ENCODE data around the gene KIRREL3.

The KIRREL3 gene

GRCh38 chr11:126546694-126547093, 453.9 kb downstream of the KIRREL3 start:
- DNase-seq, result no peak

- no peak for DNase-seq
Measured at GRCh38 chr11:126546191-126546590, 454.4 kb downstream of the KIRREL3 start.

DNA sequence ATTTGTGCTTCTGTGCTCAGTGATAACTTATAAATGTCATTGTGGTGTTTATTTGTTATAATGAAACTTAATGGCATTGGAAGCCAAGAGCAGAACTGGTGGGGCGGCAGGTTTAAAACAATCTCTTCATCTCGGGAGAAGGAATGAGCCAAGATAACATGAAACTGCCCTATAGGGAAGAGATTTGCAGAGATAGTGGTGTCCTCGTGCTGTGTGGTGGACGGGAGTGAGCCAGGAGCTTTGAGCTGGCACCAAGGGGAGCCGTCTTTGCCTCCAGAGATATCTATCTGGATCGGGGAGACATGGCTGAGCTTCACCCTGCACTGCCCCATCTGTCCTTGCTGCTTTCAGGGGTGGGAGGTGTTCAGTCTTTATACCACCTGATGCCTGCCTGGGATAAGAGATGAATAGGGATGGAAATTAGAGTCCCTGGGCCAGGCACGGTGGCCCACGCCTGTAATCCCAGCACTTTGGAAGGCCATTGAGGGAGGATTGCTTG, 455.5 kb downstream of the KIRREL3 start:
- no peak for DNase-seq

DNA sequence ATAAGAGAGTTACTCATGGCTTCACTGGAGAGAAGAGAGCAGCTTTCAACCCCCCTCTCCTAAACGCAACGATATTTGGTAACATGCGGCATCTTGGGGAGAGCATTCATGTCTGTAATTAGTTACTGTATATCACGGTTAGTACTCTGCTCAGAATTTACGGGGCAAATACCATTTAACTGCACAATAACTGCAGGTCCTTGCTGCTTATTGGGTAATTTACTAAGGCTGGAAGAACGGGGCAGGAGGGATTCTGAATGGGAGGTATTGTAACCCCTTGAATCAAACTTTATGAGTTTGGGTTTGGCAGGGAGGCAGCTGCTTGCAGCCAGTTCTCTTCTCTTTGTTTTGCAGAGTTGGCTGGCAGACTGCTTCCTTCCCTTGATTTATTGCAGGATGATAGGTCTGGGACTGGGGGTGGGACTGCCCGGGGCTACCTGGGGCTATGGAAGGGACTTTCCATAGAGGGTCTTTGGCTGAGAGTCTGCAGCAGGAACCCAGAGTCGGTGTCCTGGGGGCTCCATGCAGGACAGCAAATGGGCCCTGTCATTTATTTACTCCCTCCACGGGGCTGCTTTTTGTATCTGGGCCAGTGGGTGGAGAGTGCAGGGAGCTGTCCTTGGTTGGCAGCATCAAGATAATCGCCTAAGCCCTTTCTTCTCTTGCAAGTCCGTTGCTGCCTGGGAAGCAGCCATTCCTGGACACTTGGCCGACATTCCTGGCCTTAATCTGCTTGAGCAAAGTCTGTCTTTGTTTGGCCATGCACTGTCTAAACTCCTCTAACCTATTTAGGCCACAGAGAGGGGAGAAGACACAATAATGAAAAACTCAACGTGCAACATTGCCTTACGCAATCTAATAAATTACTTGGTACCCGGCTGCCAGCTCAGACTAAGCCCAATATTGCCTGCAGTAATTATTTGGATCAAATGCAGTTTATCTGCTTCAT, 456.2 kb downstream of the KIRREL3 start:
- DNase-seq, result peak in 46 of 56 donors; percentile 4 to 80 (median 41)

GRCh38 chr11:126543691-126544090, 456.9 kb downstream of the KIRREL3 start:
- DNase-seq, result peak in 15 of 56 donors; percentile 7 to 55 (median 26)

DNA sequence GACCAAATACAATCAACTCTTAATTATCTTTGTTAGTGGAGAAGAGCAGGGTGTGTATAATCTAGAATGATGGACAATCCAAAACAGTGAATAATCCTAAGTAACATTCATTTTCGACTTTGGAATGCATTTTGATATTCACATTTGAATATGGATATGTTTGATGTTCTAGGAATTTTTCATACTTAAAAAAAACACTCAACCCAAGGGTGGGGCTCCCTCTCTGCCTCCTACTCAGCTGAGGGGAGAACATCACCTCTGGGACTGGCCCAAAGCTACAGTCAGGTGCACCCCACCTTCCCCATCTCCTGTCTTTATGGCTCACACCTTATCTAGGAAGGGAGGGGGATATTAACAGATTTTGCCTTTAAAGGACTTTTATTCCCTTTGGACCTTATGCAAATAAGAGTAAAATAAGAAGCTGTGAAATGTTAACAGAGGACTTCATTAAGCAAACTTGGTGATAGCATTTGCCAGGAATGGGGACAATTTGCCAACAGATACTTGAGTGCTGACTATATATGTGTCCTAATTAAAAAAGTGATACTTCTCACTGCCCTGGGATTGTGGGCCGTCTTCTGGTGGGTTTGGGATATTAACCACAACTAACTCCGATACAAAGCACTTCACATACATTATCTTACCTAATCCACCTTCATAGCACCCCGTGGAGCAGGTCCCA, 458.1 kb downstream of the KIRREL3 start:
- DNase-seq, result no peak

DNA sequence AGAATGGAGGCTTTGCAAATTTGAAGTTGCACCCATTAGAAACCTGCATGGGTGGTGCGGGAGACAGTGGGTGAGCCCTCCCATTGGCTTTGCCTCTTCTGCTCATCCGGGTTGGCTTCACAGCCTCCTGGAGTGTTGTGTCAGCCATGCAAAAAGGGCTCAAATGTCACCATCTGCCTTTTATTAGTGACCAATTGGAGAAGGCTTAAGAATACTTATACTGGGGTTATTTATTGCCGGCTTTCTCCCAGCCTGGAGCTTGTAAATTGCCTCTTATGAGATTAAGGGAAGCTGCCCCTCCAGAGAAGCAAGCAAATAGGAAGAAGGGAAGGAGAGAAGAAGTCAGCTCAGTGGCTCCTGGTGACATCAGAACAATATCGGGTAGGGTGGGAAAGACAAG, 462.5 kb downstream of the KIRREL3 start:
- no peak for DNase-seq

GRCh38 chr11:126537492-126537891, 463.1 kb downstream of the KIRREL3 start:
- DNase-seq, result no peak

DNA sequence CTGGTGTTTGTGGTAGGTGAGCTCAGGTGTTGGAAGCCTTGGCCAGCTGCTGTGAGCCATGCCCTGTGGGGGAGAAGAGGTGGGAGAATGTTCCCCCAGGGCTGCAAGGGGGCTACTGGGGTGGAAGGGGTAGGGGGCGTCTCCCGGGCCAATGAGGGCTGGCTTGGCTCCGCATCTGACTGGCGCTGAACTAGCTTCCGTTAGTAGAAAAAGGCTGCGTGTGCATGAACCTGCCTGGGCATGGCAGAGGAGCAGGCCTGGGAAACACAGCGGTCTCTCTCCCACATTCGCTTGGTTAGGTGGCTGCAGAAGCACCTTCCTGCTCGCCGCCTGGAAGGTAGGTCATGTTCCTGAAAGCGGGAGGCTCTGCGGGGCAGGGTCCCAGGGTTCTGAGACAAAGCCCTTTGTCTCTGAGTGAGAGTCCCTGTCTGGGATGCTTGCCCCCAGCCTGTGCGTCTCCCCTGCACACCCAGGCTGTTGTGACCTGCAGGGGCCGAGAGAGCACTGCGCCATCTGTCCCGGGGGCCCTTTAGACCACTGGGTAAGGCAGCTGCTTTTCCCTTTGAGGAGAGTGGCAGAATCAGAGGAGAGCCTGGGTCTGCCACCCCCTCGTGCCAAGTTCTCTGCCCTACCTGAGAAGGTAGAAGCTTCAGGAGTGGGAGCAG, 466.3 kb downstream of the KIRREL3 start:
- DNase-seq, result no peak

DNA sequence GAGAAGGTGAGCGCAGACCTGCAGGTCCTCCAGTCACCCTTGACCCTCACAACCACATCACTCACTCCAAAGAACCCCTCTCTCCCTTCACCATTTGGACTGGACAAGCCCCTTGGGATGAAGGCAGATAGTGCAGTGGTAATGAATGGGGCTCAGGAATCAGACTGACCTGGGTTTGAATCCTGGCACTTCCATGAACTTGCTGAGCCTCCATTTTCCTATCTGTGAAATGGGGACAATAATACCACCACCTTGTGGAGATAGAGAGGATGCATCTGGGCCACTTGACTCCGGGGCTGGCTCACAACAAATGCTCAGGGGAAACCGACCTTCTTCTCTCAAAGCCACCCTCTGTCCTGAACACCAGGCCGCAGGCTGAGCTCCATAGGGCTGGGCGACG, 467.0 kb downstream of the KIRREL3 start:
- no peak for DNase-seq

DNA sequence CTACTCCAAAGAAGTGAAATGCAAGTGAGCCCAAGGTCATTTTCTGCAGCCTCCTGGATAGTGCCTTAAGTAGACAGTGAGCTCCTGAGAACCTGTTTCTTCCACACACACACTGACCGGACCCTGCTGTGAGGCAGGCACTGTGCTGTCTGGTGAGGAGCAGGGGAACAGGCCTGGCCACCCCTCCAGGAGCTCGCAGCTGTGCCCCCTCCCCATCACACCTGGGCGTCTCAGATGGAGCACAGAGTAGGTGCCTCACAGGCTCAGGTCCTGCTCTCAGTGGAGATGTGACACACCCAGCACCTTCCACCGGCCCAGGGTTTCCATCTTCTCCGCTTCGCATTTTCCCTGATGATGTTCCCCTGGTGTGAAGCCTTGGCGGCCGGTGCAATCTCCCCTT, 470.2 kb downstream of the KIRREL3 start:
- DNase-seq, result no peak

DNA sequence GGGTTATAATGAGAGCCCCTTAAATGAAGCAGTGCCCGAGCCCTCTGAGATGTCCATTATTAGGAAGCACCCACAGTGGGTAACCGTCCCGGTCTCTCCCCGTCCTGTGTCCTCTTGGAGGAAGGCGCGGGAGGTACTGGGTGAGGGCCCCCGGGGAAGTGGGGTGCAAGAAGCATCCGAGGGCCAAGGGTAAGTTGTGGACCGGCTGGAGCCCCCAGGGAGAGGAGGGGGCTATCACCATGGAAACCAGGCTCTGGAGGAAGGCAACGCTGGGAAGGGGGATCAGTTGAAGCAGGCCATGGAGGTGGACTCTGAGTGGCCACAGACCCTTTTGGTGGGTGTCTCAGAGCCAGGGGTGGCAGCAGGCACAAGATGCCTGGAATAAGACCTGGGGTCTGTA, 471.5 kb downstream of the KIRREL3 start:
- DNase-seq, result no peak

DNA sequence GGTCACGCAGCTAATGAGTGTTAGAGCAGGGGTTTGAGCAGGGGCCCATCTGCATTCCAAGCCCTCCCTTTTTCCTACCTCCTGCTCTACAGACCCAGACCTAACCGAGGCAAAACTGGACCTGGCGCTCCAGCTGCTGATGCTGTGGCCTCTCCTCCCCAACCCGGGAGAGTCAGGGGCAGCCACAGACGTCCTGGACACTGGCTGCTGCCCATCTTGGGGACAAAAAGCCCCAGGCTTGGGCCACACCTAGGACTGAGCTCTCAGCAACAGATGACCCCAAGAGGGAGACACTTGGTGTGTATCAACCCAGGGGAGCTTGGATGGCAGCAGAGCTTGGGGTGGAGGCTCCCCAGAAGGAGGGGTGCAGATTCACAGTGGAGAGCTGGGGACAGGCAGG, 472.5 kb downstream of the KIRREL3 start:
- no peak for DNase-seq

- no peak for DNase-seq
Measured at GRCh38 chr11:126527651-126528050, 472.9 kb downstream of the KIRREL3 start.

GRCh38 chr11:126526471-126526870, 474.1 kb downstream of the KIRREL3 start:
- DNase-seq, result no peak

- no peak for DNase-seq
Measured at GRCh38 chr11:126525702-126526101, 474.9 kb downstream of the KIRREL3 start.

DNA sequence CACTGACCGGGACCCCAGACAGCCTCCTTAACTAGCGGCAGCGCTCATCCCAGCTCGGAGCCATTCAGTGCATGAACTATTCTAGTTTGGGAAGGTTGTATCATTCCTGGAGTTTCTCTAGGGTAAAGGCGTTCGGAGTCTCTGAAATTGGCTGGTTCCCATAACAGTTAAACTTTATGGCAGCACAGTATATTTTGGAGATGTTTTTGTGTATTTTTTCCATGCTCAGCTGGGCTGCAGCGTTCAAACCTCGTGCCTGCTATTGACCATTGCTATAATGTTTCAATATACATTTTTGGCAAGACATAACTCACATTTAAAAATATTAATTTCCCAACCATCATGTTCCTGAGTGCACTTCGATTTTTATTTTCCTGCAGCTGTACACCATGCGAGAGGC, 475.4 kb downstream of the KIRREL3 start:
- no peak for DNase-seq

DNA sequence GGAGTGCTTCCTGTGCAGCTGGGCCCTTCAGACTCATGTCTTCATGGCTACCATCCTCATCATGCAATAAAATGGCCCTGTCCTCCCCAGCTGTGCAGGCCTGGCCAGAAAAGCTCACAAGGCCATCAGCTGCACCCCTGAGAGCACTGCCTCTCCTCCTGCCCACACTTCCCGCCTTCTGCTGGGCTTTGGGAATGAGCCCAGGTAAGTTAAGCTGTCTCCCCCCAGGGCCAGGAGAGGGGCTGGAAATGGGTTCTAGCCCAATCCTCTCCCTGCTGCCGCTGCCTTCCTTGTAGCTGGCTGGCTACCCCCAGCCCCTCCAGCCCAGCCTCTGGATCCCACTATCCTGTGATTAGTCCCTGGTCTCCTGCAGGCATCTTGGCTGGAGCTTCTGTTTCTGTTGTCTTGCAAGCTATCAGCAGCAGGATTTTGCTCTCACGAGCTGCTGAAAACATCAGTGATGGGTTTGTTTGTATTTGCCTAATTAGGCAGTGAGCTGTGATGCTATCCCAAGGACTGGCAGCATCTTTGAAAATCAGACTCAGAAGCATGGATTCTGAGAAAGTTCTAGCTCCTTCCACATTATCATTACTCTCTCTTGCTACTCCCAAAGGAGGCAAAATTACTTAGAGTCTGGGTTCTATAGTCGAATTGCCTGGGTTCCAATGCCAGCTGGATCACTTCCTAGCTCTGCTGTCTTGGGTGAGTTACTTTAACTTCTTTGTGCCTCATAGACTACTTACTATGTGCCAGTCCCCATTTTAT, 476.9 kb downstream of the KIRREL3 start:
- peak in 1 of 56 donors; percentile 9 for DNase-seq

- no peak for DNase-seq
Measured at GRCh38 chr11:126522606-126523005, 478.0 kb downstream of the KIRREL3 start.

GRCh38 chr11:126522152-126522551, 478.4 kb downstream of the KIRREL3 start:
- no peak for DNase-seq

DNA sequence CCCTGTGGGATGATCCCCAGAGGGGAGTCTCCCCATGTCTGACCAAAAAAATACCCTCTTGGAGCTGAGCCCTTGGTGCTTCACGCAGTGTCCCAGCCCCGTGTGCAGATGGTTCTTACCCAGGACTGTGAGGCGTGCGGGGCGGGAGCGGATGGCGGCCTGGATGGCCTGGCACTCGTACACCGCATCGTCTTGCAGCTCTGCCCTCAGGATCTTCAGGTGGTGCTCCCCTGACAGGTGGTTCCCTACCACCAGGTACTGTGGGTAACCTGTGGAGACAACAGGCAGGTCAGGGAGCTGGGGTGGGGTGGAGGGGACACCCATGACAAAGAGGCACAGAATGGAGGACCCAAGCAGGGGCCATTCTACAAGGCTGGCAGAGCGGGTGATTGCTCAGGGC, 479.4 kb downstream of the KIRREL3 start:
- DNase-seq, result no peak
